Gastroesophageal sphincter (tissue), 4 donors: ENCODE results near the gene CIITA. TPM values are rescaled to one million over a fixed set of nuclear protein-coding genes. Genes with fewer than 3 reads are reported as not detected.

Experiments
- ATAC-seq: fragments of 150-250 bp; one replicate; pipeline ENCODE4 v1.9.1; 2016; ENCODE audit warnings: mild to moderate bottlenecking, moderate library complexity
- H3K27ac ChIP-seq, 4 donors: fragments of 200-600 bp; sonication (generic) in 3 of 4; 1 replicate in 3 of 4; 2 replicates in 1 of 4; pipeline ENCODE4 v1.5.1; 2016 to 2019
- H3K27me3 ChIP-seq: fragments of 200-600 bp; sonication (generic); one replicate; pipeline ENCODE4 v1.5.1; 2019
- H3K36me3 ChIP-seq, 2 donors: fragments of 200-600 bp; sonication (generic); one replicate each; pipeline ENCODE4 v1.5.1; 2019; ENCODE audit warnings: control low read depth in 1 of 2
- H3K4me1 ChIP-seq, 3 donors: fragments of 200-600 bp; sonication (generic); 1 replicate in 2 of 3; 2 replicates in 1 of 3; pipeline ENCODE4 v1.5.1; 2016 to 2019; ENCODE audit warnings: control low read depth in 2 of 3
- H3K4me3 ChIP-seq, 2 donors: fragments of 200-600 bp; sonication (generic); one replicate each; pipeline ENCODE4 v1.5.1; 2019; ENCODE audit warnings: mild to moderate bottlenecking in 1 of 2, moderate library complexity in 1 of 2
- H3K9me3 ChIP-seq, 3 donors: fragments of 200-600 bp; sonication (generic); one replicate each; pipeline ENCODE4 v1.5.1; 2017 to 2019; ENCODE audit warnings: control low read depth in 2 of 3
- CTCF ChIP-seq, 4 experiments: fragments of 200-600 bp in 2 of 4; fragments of 450-650 bp in 2 of 4; sonication (generic) in 1 of 4; IDR thresholded peaks; one replicate each; pipeline ENCODE4 v1.5.1; 2017 to 2019; ENCODE audit warnings: antibody characterized with exemption in 4 of 4, mild to moderate bottlenecking in 2 of 4, moderate library complexity in 2 of 4
- EP300 ChIP-seq: sonication (generic); formaldehyde crosslinking; IDR thresholded peaks from one replicate; pipeline ENCODE4 v1.6.1; 2017; ENCODE audit warnings: antibody characterized with exemption, mild to moderate bottlenecking
- POLR2A ChIP-seq, 2 donors: fragments of 450-650 bp; IDR thresholded peaks; one replicate each; pipeline ENCODE4 v1.6.1; 2017; ENCODE audit warnings: antibody characterized with exemption in 2 of 2, mild to moderate bottlenecking in 2 of 2, moderate library complexity in 1 of 2
- POLR2AphosphoS5 ChIP-seq: sonication (generic); formaldehyde crosslinking; IDR thresholded peaks from one replicate; pipeline ENCODE4 v1.6.1; 2017; ENCODE audit warnings: antibody characterized with exemption
- WGBS, 2 donors: methylation state at CpG; one replicate each; pipeline ENCODE4 v1.1.5; 2018; ENCODE audit warnings: low coverage in 1 of 2; 5-methylcytosine and 5-hydroxymethylcytosine counted together
- total RNA-seq, 4 donors: library from RNA; depleted of rRNA; stranded (reverse); fragments of >200 nt; gene quantifications; one replicate each; pipeline ENCODE4 v1.1.0, GENCODE V29; 2016

CIITA gene
- total RNA-seq, 4 donors from 2014 or later, result 4.3 to 26.5 (median 7.4) TPM

GRCh38 chr16:10942352-10943063 is 65.5 kb downstream of the CIITA start, which contains the start of gene DEXI:
Gene DEXI (minus strand): TSS chr16:10942468. CDS start chr16:10942005, 463 bp downstream.
- Histone ChIP-seq H3K36me3 (no peaks in the 10 kb centered on the region), H3K9me3 (no peaks in the 10 kb centered on the region), H3K27me3 (no peaks in the 10 kb centered on the region), H3K4me3 (peak within 1 kb of the TSS; percentile 79 to 91), H3K27ac (peak within 1 kb of the TSS; percentile 85 to 94 (median 88)), H3K4me1 (peaks cover 8 to 82% (median 58%) of the 10 kb centered on the region in 3 donors)
- TF ChIP-seq EP300, result no peak
- TF ChIP-seq POLR2A (IDR thresholded peaks at IDR 0.05), result peak; percentile 63 to 66
- TF ChIP-seq CTCF (IDR thresholded peaks at IDR 0.05), result peak in 2 of 4 experiments; percentile 47 to 49
- peak; percentile 84 for TF ChIP-seq POLR2AphosphoS5
- peak; percentile 85 for ATAC-seq
- WGBS, 2 donors, result 21 to 60% methylated on average over 1 to 13 of the region's 55 CpGs

GRCh38 chr16:10943064-10943353 is 66.0 kb downstream of the CIITA start:
- 88 to 89% methylated on average over 7 of the region's 7 CpGs for WGBS, 2 donors
- Histone ChIP-seq H3K27ac (peak overlapping the region; percentile 51 to 94 (median 86)), H3K36me3 (no peaks in the 10 kb centered on the region), H3K9me3 (no peaks in the 10 kb centered on the region), H3K4me1 (peaks cover 8 to 78% (median 53%) of the 10 kb centered on the region in 3 donors), H3K4me3 (peak overlapping the region in 1 of 2 donors; percentile 79), H3K27me3 (no peaks in the 10 kb centered on the region)
- no peak for TF ChIP-seq POLR2AphosphoS5
- no peak for TF ChIP-seq EP300
- no peak for TF ChIP-seq POLR2A (IDR thresholded peaks at IDR 0.05)
- no peak for TF ChIP-seq CTCF (IDR thresholded peaks at IDR 0.05)
- ATAC-seq, result no peak

- TF ChIP-seq EP300, result no peak
- peak; percentile 80 for TF ChIP-seq POLR2AphosphoS5
- peak; percentile 66 to 75 for TF ChIP-seq POLR2A (IDR thresholded peaks at IDR 0.05)
- peak in 3 of 4 experiments; percentile 44 to 72 (median 58) for TF ChIP-seq CTCF (IDR thresholded peaks at IDR 0.05)
- Histone ChIP-seq H3K4me1 (peaks cover 4 to 64% (median 38%) of the 10 kb centered on the region in 3 donors), H3K4me3 (peak within 1 kb of the TSS; percentile 70 to 81), H3K9me3 (no peaks in the 10 kb centered on the region), H3K36me3 (no peaks in the 10 kb centered on the region), H3K27me3 (no peaks in the 10 kb centered on the region), H3K27ac (peak within 1 kb of the TSS; percentile 82 to 94 (median 86))
- WGBS, 2 donors, result 0% methylated on average over 12 of the region's 86 CpGs; no CpG with 5 or more reads in 1 of the 2 donors
- ATAC-seq, result peak; percentile 90
Measured at GRCh38 chr16:10944249-10945064, 67.5 kb downstream of the CIITA start, which contains the start of gene CLEC16A. Gene CLEC16A (plus strand): TSS chr16:10944564. CDS start chr16:10944718, 154 bp downstream.

- H3K27ac ChIP-seq, result peak overlapping the region in 1 of 4 donors; percentile 94
- no peaks in the 10 kb centered on the region for H3K36me3 ChIP-seq
- peak overlapping the region; percentile 70 to 81 for H3K4me3 ChIP-seq
- H3K4me1 ChIP-seq, result peaks cover 4 to 56% (median 31%) of the 10 kb centered on the region in 3 donors
- no peak for TF ChIP-seq POLR2AphosphoS5
- no peak for ATAC-seq
- H3K9me3 ChIP-seq, result no peaks in the 10 kb centered on the region
- 29 to 34% methylated on average over 5 to 12 of the region's 14 CpGs for WGBS, 2 donors
- H3K27me3 ChIP-seq, result no peaks in the 10 kb centered on the region
Measured at GRCh38 chr16:10945065-10945787, 68.2 kb downstream of the CIITA start.

DNA sequence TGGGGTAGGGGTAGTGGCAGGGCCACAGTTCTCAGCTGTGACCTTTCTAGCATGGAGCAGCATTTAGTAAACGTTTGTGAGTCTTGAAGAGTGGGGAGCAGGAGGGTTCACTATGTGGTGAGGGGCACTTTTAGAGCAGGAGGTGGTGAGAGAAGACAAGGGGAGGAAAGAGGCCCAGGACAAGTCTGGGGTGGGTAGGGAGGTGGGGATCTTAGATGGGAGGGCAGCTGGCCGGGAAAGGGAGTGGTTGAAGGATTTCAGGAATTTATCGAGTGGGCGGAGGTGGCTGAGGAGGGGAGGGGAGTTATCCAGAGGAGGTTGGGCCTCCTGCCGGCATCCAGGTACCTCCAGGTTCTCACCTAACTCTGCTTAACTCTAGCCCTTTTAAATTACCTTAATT is 69.3 kb downstream of the CIITA start:
- Histone ChIP-seq H3K9me3 (no peaks in the 10 kb centered on the region), H3K4me3 (no peak overlapping the region), H3K36me3 (no peaks in the 10 kb centered on the region), H3K27ac (no peak overlapping the region), H3K4me1 (peaks cover 4 to 56% (median 24%) of the 10 kb centered on the region in 3 donors), H3K27me3 (no peaks in the 10 kb centered on the region)
- ATAC-seq, result no peak
- TF ChIP-seq POLR2AphosphoS5 (no peak), POLR2A (IDR thresholded peaks at IDR 0.05) (no peak), EP300 (no peak), CTCF (IDR thresholded peaks at IDR 0.05) (no peak)
- WGBS, 2 donors, result 21 to 37% methylated on average over 4 to 5 of the region's 5 CpGs
